HL-60 (cell line): ENCODE data around the gene C1orf146.

ENCODE experiments used
- CTCF ChIP-seq: IDR thresholded peaks from one replicate; pipeline ENCODE4 v1.5.1; 2011; ENCODE audit warnings: low read length, control low read depth, inconsistent platforms; ENCODE audit not compliant: insufficient read depth
- POLR2AphosphoS5 ChIP-seq: IDR thresholded peaks from 2 replicates; pipeline ENCODE4 v1.6.1; 2012; ENCODE audit warnings: low read depth
- SPI1 ChIP-seq: IDR thresholded peaks from 2 replicates; pipeline ENCODE4 v1.6.1; 2012; ENCODE audit warnings: low read depth, mild to moderate bottlenecking, borderline replicate concordance
- TF ChIP-seq, protein P1 (sequence below): IDR thresholded peaks from 2 replicates; pipeline ENCODE4 v1.6.1; 2012; ENCODE audit warnings: low read depth; ENCODE audit not compliant: insufficient replicate concordance

DNA sequence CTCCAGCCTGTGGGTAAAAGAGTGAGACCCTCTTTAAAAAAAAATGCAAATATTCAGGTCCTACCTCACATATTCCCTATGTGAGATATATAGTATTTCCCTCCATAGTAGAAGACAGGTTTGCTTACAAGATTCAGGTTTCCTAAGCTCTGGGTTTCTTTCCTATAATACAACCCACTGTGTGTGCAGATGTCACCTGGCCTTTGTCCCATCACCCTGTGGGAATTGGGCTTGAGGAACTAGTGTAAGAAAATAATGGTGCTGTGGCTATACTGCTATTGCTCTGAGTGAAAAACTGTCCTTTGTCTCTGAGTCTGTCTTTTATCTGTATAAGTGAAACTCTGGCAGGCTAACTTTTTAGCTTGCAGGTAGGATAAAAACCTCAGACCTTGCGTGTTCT, 13.0 kb downstream of the C1orf146 start:
- no peak for TF ChIP-seq CTCF
- no peak for TF ChIP-seq POLR2AphosphoS5
- TF ChIP-seq SPI1 = no peak
- TF ChIP-seq, protein P1, sequence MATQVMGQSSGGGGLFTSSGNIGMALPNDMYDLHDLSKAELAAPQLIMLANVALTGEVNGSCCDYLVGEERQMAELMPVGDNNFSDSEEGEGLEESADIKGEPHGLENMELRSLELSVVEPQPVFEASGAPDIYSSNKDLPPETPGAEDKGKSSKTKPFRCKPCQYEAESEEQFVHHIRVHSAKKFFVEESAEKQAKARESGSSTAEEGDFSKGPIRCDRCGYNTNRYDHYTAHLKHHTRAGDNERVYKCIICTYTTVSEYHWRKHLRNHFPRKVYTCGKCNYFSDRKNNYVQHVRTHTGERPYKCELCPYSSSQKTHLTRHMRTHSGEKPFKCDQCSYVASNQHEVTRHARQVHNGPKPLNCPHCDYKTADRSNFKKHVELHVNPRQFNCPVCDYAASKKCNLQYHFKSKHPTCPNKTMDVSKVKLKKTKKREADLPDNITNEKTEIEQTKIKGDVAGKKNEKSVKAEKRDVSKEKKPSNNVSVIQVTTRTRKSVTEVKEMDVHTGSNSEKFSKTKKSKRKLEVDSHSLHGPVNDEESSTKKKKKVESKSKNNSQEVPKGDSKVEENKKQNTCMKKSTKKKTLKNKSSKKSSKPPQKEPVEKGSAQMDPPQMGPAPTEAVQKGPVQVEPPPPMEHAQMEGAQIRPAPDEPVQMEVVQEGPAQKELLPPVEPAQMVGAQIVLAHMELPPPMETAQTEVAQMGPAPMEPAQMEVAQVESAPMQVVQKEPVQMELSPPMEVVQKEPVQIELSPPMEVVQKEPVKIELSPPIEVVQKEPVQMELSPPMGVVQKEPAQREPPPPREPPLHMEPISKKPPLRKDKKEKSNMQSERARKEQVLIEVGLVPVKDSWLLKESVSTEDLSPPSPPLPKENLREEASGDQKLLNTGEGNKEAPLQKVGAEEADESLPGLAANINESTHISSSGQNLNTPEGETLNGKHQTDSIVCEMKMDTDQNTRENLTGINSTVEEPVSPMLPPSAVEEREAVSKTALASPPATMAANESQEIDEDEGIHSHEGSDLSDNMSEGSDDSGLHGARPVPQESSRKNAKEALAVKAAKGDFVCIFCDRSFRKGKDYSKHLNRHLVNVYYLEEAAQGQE = no peak
